Hematopoietic multipotent progenitor cell (in vitro differentiated cells): Measurements from ENCODE around the gene RITA1. TPM values are rescaled to one million over a fixed set of nuclear protein-coding genes. Genes with fewer than 3 reads are reported as not detected.

ENCODE experiments used
- DNase-seq, 3 donors: peaks; one replicate each; pipeline ENCODE4 v3.0.0-alpha.2; 2011 to 2015; ENCODE audit warnings: low read depth in 2 of 3, low spot score in 2 of 3
- total RNA-seq: library from RNA; depleted of rRNA; stranded (reverse); fragments of >200 nt; gene quantifications from one replicate; pipeline ENCODE4 v1.2.3, GENCODE V29; 2012

Gene RITA1
- total RNA-seq, 1 donor, result 28.3 TPM

DNA sequence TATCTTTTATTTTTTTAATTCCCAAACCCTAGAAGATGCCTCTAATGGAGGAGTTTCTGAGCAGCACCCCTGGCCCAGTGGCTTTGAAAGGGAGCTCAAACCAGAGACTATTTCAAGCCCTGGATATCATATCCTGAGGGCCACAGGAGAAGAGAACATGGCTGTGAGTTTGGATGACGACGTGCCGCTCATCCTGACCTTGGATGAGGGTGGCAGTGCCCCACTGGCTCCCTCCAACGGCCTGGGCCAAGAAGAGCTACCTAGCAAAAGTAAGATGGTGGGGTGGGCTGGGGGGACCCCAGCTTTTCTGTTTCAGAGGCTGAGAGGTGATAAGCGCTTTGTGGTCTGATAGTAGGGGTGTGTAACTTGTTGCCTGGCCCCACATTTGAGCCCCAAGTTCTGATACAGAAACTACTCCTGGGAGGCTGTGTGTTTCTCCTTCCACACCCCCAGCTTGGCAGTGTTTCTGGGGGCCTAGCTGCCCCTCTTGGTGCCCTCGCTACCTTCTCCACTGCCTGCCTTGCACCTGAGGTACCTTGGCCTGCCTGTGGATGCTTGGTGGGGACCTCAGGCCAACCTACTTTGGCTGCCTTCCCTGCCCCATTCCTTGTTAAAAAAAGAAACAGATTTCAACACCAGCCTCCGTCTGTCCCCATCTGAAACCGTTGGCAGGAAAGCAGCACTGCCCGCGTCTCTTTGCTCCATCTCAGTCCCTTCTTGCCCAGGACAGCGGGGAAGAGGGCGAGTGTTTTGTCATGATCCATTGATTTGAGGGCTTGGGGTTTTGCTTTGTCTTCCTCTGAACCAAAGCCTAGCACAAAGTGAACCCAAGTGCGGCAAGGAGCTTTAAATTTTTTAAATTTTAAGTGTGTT lies 41.4 kb downstream of the RITA1 start:
- no peak for DNase-seq

DNA sequence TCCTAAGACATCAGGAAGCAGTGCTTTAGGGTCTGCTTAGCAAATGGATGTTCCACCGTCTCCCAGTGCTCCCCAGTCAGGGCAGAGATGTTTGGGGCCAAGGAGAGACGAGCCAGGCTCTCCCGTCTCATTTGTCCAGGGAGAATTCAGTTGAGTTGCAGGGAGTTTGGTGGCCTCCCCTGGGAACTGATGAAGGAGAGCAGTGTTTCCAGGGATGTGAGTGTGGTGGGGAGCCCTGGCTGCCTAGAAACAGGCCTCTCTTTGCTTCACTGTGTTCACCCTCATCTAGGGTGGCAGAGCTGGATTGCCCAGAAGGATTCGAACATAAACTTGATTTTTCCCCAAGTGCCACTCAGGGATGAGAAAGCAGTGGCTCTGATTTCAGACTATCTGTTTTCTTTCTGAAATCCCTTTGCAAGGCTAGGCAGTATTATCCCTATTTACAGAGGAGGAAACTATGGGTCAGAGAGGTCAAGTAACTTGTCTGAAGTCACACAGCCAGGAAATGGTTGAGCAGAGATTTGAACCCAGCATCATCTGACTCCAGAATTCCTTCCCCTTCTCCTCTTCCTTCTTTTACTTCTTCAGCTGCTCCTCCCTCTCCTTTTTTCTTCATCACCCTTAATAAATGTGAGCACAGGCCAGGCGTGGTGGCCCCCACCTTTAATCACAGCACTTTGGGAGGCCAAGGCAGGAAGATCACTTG lies 42.3 kb downstream of the RITA1 start:
- DNase-seq, result no peak

DNA sequence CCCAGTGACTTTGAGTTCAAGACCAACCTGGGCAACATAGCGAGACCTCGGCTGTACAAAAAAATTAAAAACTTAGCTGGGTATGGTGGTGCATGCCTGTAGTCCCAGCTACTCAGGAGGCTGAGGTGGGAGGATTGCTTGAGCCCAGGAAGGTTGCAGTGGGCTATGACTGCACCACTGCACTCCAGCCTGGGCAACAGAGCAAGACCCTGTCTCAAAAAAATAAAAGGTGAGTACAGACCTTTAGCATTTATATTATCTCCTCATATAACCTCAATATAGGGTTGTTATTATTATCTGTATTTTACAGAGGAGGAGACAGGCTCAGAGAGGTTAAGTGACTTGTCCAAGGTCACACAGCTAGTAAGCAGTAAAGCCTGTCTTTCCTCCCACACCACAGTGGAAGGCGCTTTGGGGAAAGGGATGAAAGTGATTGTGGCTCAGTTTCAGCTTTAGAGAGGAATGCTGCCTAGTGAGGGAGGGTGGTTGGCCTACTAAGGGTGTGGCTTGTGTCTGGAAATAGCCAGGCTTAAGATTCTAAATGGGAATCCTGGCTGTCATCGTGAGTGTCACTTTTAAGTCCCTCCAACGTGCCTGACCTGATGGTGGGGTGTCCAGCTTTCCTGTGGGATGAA lies 43.0 kb downstream of the RITA1 start:
- no peak for DNase-seq

GRCh38 chr12:113230315-113231234 lies 45.1 kb downstream of the RITA1 start:
- no peak for DNase-seq

DNA sequence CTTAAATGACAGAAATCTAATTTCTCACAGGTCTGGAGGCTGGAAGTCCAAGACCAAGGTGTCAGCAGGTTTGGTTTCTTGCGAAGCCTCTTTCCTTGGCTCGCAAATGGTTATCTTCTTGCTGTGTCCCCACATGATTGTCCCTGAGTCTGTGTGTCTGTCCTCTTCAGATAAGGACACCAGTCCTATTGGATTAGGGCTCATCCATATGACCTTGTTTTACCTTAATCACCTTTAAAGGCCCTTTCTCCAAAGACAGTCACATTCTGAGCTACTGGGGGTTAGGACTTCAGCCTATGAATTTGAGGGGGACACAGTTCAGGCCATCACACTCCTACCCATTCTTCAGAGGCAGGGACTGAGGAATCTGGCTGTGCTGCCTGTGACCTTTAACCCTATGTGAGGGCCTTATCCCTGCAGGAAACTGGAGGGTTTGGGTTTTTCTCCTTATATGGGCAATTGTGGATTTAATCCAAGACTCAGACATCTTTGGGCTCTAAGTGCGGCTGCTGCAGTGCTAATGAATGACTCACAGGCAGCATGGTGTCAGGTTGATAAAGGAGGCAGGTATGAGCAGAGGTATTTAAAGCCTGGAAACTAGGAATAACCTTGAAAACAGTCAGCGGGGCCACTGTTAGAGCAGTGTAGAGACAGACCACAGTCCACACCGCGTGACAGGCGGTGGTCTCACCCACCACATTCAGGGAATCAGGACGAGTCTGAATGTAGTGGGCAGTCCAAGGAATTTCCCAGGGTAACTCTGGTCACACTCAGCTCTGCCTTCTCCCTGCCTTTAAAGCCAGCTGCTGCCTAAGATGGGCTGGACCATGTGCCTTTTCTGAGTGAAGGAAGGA lies 45.9 kb downstream of the RITA1 start:
- DNase-seq, result no peak

GRCh38 chr12:113232089-113232839 lies 46.7 kb downstream of the RITA1 start:
- DNase-seq, result no peak

- peak; percentile 51 to 96 (median 94) for DNase-seq
Observed at GRCh38 chr12:113232840-113233585, 47.5 kb downstream of the RITA1 start.

DNA sequence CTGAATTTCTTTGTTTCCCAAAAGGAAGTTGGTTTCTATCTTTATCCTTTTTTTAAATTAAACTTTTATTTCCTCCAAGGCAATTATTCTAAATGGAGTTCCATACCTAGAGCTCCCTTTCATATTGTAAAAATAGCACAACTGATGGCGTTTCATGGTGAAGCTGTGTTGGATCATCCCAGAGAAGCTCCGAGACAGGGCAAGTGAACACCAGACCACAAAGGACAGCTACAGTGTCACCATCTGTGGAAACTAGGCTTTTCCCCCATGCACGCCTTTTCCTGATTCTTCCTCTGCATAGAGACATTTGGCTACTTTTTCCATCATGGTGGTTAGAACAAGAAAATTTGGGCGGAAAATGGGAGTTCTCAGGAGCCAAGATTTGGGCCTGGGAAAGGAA lies 48.4 kb downstream of the RITA1 start:
- no peak for DNase-seq

DNA sequence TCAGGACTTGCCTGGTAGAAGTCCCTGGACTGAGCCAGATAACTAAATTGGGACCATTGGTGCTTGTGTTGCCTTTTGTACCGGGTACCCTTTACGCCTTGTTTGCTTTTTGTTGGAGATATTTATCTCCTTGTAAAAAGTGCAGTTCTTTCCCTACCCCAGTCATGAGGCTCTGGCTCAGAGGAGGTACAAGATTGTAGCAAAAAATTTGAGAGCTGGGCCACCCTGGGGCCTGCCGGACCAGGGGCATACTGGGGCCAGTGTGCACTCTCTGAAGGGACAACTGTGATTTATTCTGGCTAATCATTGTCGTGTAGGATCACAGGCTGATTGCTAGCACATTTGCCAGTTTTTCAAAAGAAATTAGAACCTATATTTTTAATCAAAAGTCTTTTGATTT lies 49.0 kb downstream of the RITA1 start:
- no peak for DNase-seq

- DNase-seq, result no peak
Observed at GRCh38 chr12:113235976-113236375, 50.5 kb downstream of the RITA1 start.

DNA sequence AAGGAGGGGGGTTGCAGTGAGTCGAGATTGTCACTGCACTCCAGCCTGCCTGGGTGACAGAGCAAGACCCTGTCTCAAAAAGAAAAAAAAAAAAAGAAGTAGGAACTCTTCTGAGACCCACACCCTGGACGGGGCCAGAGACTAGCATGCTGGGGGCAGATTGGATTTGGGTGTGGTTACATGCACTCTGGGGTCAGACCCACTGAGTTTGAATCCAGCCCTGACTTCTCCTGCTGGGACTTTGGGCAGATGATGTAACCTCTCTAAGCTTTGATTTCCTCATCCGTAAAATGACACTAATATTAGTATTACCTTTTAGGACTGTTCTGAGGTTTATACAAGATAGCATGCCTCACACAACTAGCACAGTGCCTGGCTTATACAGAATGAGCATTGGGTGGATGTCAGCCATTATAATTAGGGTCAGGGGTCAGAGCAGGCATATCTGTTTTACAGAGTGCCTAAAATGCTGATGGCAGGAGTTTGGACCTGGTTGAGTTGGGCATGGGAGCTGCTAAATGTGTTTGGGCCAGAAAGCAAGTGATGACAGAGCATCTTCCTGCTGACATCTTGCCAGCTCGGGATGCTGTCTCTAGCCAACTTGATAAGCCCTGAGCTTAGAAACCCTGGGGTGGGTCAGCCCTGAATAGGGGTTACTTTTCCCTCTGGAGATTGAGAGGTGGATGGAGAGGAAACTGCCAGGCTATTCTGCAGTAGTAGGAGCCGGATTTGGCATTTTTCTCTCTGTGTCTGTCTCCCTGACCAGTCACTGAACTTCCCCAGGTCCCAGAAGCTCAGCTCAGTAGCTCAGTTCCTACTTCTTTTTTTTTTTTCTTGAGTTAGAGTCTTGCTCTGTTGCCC lies 51.2 kb downstream of the RITA1 start:
- DNase-seq, result no peak

DNA sequence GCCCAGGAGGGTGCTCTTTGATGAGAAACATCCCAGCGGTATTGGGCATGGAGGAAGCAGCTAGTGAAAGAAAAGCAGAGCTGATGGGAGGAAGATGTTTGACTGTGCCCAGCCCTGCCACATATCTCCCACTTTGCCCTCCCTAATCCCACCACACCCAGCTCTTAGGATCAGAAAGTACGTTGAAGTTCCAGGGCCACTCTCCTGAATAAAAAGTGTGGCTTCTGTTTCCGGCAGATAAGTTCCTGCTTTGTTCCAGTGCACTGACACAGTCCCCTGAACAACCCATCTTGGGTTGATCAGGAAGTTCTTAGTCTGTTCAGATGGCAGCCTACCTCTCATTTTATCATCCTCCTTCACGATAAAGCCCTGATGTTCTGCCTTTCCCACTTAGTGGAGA lies 52.2 kb downstream of the RITA1 start:
- peak in 2 of 3 donors; percentile 78 to 83 for DNase-seq

GRCh38 chr12:113238309-113238708 lies 52.8 kb downstream of the RITA1 start:
- DNase-seq, result no peak

DNA sequence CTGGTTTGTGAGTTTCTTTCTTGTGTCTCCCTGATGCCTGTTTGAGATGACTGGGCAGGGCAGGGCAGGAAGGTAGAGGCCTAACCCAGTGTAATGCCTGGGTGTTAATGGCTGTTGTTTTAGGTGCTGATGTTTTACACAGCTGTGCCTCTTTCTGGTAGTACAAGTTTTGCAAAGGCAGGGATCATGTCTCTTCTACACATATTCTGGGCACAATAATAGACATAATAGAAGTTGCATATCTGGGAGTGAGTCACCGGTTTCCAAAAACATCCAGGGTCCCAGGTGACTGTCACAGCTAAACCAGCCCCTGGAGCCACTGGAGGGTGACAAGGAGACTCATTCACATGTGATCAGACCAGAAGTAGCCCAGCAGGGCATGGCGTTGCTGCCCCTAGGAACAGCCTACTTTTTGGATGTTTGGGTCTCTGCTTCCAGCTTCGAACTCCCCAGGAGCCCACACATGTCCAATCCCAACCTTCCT lies 53.8 kb downstream of the RITA1 start:
- DNase-seq, result no peak

DNA sequence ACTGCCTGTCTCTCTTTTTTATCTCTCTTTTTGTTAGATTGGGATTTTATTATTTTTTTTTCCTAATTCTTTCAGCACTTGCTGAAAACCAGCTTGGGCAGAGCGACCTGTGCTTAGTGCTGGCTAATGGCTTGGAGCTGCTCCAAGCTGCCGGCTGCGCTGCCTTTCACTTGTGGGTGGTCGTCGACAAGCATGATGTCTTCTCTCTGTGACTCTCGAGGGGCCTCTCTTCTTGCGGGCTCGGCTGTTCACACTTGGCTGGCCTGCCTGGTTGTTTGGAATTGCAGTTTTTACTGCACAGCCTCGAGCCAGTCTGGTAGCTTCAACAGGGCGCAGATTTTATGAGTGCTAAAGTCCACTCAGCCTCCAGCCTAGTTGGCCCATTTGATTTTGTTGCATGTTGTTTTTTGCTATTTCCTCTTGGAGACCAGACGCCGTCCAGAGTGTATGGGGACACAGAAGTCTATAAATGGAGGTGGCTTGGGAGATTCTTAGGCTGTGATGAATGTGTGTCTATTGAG lies 54.4 kb downstream of the RITA1 start:
- no peak for DNase-seq

GRCh38 chr12:113240395-113240794 lies 54.9 kb downstream of the RITA1 start:
- peak in 1 of 3 donors; percentile 20 for DNase-seq
